Adrenal gland (tissue), 12 donors: ENCODE data around the gene NCKAP5. TPM values are rescaled to one million over a fixed set of nuclear protein-coding genes. Genes with fewer than 3 reads are reported as not detected.

ENCODE experiments used
- DNase-seq, 7 donors: peaks; one replicate each; pipeline ENCODE4 v3.0.0-alpha.2; 2019 to 2020
- H3K27ac ChIP-seq, 5 donors: fragments of 200-600 bp; sonication (generic) in 4 of 5; 1 replicate in 3 of 5; 2 replicates in 2 of 5; pipeline versions ENCODE4 v1.5.1 to v1.8.0; 2016 to 2020; ENCODE audit warnings: mild to moderate bottlenecking in 1 of 5
- H3K27me3 ChIP-seq: fragments of 200-600 bp; 2 replicates; pipeline ENCODE4 v1.8.0; 2021
- H3K36me3 ChIP-seq, 2 donors: fragments of 200-600 bp; replicated peaks in 1 of 2; 1 replicate in 1 of 2; 2 replicates in 1 of 2; pipeline versions ENCODE4 v1.5.1 to v1.8.0; 2018 to 2022
- H3K4me1 ChIP-seq, 2 donors: fragments of 200-600 bp; replicated peaks in 1 of 2; 1 replicate in 1 of 2; 2 replicates in 1 of 2; pipeline versions ENCODE4 v1.5.1 to v1.8.0; 2018 to 2021
- H3K4me3 ChIP-seq, 4 donors: fragments of 200-600 bp; sonication (generic) in 3 of 4; one replicate each; pipeline ENCODE4 v1.5.1; 2016 to 2018
- H3K9me3 ChIP-seq, 3 donors: fragments of 200-600 bp; sonication (generic) in 1 of 3; replicated peaks in 1 of 3; 1 replicate in 2 of 3; 2 replicates in 1 of 3; pipeline versions ENCODE4 v1.5.1 to v1.8.0; 2016 to 2021
- POLR2A ChIP-seq, 2 donors: fragments of 450-650 bp; IDR thresholded peaks; one replicate each; pipeline ENCODE4 v1.6.1; 2017; ENCODE audit warnings: antibody characterized with exemption in 2 of 2, mild to moderate bottlenecking in 2 of 2, moderate library complexity in 1 of 2
- WGBS, 4 donors: extraction: QIAGEN DNeasy Blood & Tissue Kit in 2 of 4; methylation state at CpG; one replicate each; pipeline versions ENCODE4 v1.1.5 to v1.1.7; 2013 to 2017; 5-methylcytosine and 5-hydroxymethylcytosine counted together
- intact Hi-C, 2 donors: fragments of 100-400 bp; cut with DNase I; formaldehyde crosslinking; loops; one replicate each; pipeline versions ENCODE4 v1.14.1 to v1.15.0; 2022 to 2023
- polyA plus RNA-seq, 3 donors: library from polyadenylated mRNA; stranded (reverse); fragments of 200-250 nt in 2 of 3; fragments of 350-450 nt in 1 of 3; fragmentation: Illumina TruSeq in 1 of 3; extraction: RNeasy Lipid Tissue Mini Kit (QIAGEN cat#74804) in 1 of 3; gene quantifications; one replicate each; pipeline ENCODE4 v1.2.3, GENCODE V29; 2013 to 2014
- total RNA-seq, 9 donors: library from RNA; depleted of rRNA in 4 of 9; stranded (reverse); fragments of >200 nt in 4 of 9; fragments of 120-200 nt in 1 of 9; fragmentation: NEBNext Ultra II Directional in 1 of 9; extraction: Animal tissue kit (Norgen Biotek cat#: 25700) in 1 of 9; gene quantifications; one replicate each; pipeline versions ENCODE4 v1.1.0 to v1.2.4, GENCODE V29; 2013 to 2023
- TF ChIP-seq, protein P1 (sequence below), 6 experiments: fragments of 450-650 bp in 4 of 6; fragments of 200-600 bp in 2 of 6; sonication (generic) in 1 of 6; IDR thresholded peaks; 1 replicate in 5 of 6; 2 replicates in 1 of 6; pipeline versions ENCODE4 v1.5.1 to v1.8.0; 2016 to 2021; ENCODE audit warnings: antibody characterized with exemption in 6 of 6, mild to moderate bottlenecking in 2 of 6, moderate library complexity in 1 of 6
- donor health status: healthy with polysubstance abuse.
- donor health status: Bipolar disorder and iron deficiency.
- donor health status: DM: yes; HTN: yes; CAD: no.
- donor health status: DM: no; HTN: no; CAD: no.
- donor health status: DM: no; HTN: no; CAD: no.
- donor health status: DM: yes; HTN: yes; CAD: no.

Gene NCKAP5
- total and polyA plus RNA-seq, 12 donors, result 0.06 to 3.1 (median 1.1) TPM

DNA sequence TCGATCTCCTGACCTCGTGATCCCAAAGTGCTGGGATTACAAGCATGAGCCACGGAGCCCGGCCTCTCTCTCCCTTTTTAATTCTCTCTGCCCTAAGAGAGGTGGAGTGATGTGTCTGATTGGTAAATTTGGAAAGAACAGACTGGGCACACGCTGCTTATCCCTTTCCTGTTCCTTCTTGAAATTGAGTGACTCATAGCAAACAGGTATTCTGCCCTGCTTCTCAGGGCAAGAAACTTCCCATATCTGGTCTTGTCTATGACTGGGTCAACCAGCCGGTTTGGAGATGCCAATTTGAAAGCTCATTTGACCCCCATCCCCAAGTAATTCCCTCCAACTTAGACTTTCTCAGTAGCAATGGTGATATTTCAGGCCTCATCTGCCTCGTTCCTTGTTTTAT lies 913.3 kb downstream of the NCKAP5 start:
- H3K27ac ChIP-seq, result no peak overlapping the region
- no peaks in the 10 kb centered on the region for H3K36me3 ChIP-seq
- no peaks in the 10 kb centered on the region for H3K4me1 ChIP-seq
- DNase-seq, result no peak
- intact Hi-C loops, result no loop called here
- no peaks in the 10 kb centered on the region for H3K9me3 ChIP-seq
- no peaks in the 10 kb centered on the region for H3K27me3 ChIP-seq
- no peak for TF ChIP-seq POLR2A (IDR thresholded peaks at IDR 0.05)
- TF ChIP-seq, protein P1, sequence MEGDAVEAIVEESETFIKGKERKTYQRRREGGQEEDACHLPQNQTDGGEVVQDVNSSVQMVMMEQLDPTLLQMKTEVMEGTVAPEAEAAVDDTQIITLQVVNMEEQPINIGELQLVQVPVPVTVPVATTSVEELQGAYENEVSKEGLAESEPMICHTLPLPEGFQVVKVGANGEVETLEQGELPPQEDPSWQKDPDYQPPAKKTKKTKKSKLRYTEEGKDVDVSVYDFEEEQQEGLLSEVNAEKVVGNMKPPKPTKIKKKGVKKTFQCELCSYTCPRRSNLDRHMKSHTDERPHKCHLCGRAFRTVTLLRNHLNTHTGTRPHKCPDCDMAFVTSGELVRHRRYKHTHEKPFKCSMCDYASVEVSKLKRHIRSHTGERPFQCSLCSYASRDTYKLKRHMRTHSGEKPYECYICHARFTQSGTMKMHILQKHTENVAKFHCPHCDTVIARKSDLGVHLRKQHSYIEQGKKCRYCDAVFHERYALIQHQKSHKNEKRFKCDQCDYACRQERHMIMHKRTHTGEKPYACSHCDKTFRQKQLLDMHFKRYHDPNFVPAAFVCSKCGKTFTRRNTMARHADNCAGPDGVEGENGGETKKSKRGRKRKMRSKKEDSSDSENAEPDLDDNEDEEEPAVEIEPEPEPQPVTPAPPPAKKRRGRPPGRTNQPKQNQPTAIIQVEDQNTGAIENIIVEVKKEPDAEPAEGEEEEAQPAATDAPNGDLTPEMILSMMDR (IDR thresholded peaks at IDR 0.05), result no peak
- WGBS, 4 donors, result 78 to 88% (median 87%) methylated on average over 7 of the region's 7 CpGs
- no peak overlapping the region for H3K4me3 ChIP-seq

DNA sequence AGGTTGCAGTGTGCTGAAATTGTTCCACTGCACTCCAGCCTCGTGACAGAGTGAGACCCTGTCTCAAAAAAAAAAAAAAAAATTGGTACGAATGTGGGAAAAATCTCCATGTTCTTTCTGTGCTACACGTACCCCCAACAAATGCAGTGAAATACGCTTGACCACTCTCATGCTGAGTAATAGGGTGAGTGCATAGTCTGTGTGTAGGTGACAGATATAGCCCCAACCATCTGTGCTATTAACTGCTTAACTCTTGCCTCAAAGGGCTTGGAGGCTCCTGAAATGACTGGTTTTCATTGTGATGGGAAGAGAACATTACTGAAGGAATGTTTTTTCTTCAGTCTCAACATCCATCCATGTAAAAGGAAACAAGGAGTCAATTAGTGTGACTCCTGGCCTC lies 913.9 kb downstream of the NCKAP5 start:
- Histone ChIP-seq H3K4me1 (no peaks in the 10 kb centered on the region), H3K27ac (no peak overlapping the region), H3K4me3 (no peak overlapping the region), H3K36me3 (no peaks in the 10 kb centered on the region), H3K27me3 (no peaks in the 10 kb centered on the region), H3K9me3 (no peaks in the 10 kb centered on the region)
- DNase-seq, result no peak
- TF ChIP-seq, protein P1 (IDR thresholded peaks at IDR 0.05), result no peak
- no peak for TF ChIP-seq POLR2A (IDR thresholded peaks at IDR 0.05)
- WGBS, 4 donors, result 60 to 79% (median 62%) methylated on average over 4 of the region's 4 CpGs
- intact Hi-C loops, result no loop called here

DNA sequence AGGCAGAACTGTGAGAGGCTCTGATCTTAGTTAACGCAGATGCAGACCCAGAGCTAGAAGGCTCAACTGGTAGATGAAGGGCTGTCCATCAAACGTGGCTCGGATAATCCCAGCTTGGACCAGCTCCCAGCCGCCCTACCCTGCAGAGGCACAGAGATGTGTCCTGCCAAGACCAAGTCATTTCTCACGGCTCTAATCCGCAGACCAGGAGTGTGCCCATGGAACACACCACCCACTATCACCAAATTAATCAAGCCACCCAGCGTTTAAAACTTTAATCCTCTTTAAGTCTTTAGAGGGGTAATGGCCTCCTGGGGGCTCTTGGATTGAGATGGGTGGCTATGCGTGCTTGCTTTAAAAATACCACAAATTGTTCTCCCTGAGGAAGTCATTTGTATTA lies 915.8 kb downstream of the NCKAP5 start:
- TF ChIP-seq, protein P1 (IDR thresholded peaks at IDR 0.05), result no peak
- no peaks in the 10 kb centered on the region for H3K9me3 ChIP-seq
- no peak for DNase-seq
- WGBS, 4 donors, result 59 to 84% (median 77%) methylated on average over 5 to 8 of the region's 8 CpGs
- no peak overlapping the region for H3K27ac ChIP-seq
- intact Hi-C loops, result no loop called here
- H3K27me3 ChIP-seq, result no peaks in the 10 kb centered on the region
- no peak overlapping the region for H3K4me3 ChIP-seq
- H3K36me3 ChIP-seq, result no peaks in the 10 kb centered on the region
- no peaks in the 10 kb centered on the region for H3K4me1 ChIP-seq

DNA sequence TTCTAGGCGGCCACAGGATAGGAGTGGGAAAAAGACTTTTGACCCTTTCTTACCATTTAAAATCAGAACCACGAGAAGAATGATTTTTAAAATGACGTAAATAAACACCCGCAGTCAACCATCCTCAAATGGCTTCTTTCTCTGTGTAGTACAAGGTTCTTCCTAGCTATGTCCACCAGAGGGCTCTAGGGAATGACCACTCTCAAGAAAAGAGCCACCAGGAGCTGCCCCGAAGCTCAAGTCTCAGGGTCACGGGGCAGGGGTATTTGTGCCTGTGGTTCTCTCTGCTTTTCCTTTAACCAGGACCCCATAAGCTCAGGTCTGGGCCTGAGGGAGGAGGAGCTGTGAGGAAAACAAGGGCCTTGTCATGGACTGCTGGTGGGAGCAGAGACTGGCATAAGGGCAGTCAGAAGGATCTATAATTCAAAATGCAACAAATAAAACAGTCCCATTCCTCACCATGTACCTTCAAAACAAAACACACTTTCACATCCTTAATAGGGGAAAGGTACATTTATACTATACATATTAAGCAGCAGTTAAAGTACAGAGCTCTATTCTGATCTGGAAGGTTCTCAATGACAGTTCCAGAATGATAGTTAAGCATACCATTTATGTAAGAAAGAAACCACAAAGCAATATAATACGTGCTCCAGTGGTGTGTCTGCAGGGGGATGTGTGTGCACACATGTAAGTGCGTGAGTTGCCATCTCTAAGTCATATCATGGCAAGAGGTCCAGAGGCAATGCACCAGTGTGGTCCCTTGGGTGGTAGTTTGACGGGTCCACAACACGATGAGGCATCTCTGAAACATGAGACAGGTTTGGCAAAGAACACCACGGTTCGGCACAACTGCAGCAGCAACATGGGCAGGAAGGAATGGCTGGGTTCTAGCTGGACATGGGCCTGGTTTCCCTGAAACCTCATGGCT lies 916.9 kb downstream of the NCKAP5 start:
- no peaks in the 10 kb centered on the region for H3K9me3 ChIP-seq
- 51 to 75% (median 60%) methylated on average over 10 to 12 of the region's 12 CpGs for WGBS, 4 donors
- H3K4me1 ChIP-seq, result no peaks in the 10 kb centered on the region
- no peak overlapping the region for H3K27ac ChIP-seq
- TF ChIP-seq, protein P1 (IDR thresholded peaks at IDR 0.05), result peak in 4 of 6 experiments; percentile 9 to 68 (median 42)
- no peak for TF ChIP-seq POLR2A (IDR thresholded peaks at IDR 0.05)
- H3K27me3 ChIP-seq, result no peaks in the 10 kb centered on the region
- peak in 2 of 7 donors; percentile 12 to 63 for DNase-seq
- H3K36me3 ChIP-seq, result no peaks in the 10 kb centered on the region
- intact Hi-C loops, result no loop called here
- no peak overlapping the region for H3K4me3 ChIP-seq
